C4-2B (cell line): ENCODE data around the gene IGF2BP3.

Experiments used
- ZFX ChIP-seq: fragments of 450-650 bp; IDR thresholded peaks from 2 replicates; pipeline ENCODE4 v1.6.1; 2017
- TF ChIP-seq, protein P1 (sequence below): fragments of 450-650 bp; conservative IDR thresholded peaks from 2 replicates; pipeline ENCODE4 v1.5.1; 2017; ENCODE audit warnings: mild to moderate bottlenecking

GRCh38 chr7:23389701-23390100, 80.6 kb downstream of the IGF2BP3 start:
- TF ChIP-seq, protein P1, sequence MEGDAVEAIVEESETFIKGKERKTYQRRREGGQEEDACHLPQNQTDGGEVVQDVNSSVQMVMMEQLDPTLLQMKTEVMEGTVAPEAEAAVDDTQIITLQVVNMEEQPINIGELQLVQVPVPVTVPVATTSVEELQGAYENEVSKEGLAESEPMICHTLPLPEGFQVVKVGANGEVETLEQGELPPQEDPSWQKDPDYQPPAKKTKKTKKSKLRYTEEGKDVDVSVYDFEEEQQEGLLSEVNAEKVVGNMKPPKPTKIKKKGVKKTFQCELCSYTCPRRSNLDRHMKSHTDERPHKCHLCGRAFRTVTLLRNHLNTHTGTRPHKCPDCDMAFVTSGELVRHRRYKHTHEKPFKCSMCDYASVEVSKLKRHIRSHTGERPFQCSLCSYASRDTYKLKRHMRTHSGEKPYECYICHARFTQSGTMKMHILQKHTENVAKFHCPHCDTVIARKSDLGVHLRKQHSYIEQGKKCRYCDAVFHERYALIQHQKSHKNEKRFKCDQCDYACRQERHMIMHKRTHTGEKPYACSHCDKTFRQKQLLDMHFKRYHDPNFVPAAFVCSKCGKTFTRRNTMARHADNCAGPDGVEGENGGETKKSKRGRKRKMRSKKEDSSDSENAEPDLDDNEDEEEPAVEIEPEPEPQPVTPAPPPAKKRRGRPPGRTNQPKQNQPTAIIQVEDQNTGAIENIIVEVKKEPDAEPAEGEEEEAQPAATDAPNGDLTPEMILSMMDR, result no peak
- TF ChIP-seq ZFX, result no peak
